A673 (cell line): ENCODE results near the gene COPS9.

ENCODE experiments used
- EZH2 ChIP-seq: fragments of 200-600 bp; sonication (generic); IDR thresholded peaks from 2 replicates; pipeline ENCODE4 v1.6.1; 2017; ENCODE audit warnings: borderline replicate concordance, low read depth, mild to moderate bottlenecking, mixed read lengths, antibody characterized with exemption, low read length; ENCODE audit not compliant: poor library complexity, severe bottlenecking
- TF ChIP-seq, protein P1 (sequence below): fragments of 300-800, 200-600 bp; sonication (generic); conservative IDR thresholded peaks from 2 replicates; pipeline ENCODE4 v1.5.1; 2017; ENCODE audit warnings: low read depth, mild to moderate bottlenecking, antibody characterized with exemption, low read length, moderate library complexity, mixed read lengths

DNA sequence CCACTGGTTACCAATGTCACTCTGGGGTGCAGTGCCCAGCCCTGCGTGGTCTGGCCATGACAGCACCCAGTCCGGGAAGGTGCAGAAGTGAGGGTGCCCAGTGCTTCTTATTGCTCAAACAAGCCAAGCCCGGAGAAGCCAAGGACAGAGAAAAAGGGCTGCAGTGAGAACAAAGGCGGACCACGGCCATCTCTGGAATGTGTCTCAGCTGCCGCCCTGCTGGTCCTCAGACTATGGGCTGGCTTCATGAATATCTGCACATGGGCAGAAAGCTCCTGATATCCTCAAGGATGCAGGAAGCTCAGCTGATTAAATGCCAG, 28.7 kb downstream of the COPS9 start:
- TF ChIP-seq, protein P1, sequence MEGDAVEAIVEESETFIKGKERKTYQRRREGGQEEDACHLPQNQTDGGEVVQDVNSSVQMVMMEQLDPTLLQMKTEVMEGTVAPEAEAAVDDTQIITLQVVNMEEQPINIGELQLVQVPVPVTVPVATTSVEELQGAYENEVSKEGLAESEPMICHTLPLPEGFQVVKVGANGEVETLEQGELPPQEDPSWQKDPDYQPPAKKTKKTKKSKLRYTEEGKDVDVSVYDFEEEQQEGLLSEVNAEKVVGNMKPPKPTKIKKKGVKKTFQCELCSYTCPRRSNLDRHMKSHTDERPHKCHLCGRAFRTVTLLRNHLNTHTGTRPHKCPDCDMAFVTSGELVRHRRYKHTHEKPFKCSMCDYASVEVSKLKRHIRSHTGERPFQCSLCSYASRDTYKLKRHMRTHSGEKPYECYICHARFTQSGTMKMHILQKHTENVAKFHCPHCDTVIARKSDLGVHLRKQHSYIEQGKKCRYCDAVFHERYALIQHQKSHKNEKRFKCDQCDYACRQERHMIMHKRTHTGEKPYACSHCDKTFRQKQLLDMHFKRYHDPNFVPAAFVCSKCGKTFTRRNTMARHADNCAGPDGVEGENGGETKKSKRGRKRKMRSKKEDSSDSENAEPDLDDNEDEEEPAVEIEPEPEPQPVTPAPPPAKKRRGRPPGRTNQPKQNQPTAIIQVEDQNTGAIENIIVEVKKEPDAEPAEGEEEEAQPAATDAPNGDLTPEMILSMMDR, result no peak
- no peak for TF ChIP-seq EZH2
